ENCODE measurements around the gene PRF1.

PRF1 gene

DNA sequence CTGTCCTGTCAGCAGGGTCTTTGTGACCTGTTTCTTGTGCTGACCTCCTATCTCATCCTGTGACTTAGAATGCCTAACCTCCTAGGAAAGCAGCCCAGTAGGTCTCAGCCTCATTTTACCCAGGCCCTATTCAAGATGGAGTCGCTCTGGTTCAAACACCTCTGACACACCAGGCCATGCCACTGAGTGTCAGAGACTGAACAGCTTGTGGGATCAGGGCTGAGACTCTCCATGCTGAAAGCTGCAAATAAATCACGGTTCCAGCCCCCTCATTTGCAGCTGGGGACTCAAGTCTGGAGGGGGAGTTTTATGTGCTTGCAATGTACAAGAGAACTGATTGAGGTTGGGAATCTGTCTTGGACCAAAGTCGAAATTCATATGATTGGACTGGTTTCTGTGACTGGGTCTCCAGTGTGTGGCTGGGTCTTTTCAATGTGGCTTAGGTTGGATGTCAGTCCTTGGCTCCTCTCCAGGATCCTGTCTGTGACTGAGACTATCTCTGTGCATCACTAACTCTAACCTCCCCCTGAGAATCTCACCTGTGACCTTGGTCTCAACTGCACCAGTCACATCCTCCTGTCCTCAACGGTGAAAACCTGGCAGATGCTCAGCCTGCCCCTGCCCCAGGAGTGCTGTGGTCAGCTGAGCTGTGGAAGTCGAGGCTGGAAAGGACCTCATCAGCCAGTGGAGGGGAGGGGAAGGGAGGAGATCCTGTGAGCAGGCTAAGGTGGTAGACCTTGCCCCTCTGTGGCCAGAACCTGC, 11.7 kb downstream of the PRF1 start:
- no peak overlapping the region for H3K4me3 ChIP-seq (ENCODE audit: low read depth, low read length)
- DNase-seq (ENCODE audit: low read depth) = no peak
- no peak for TF ChIP-seq CTCF (IDR thresholded peaks at IDR 0.05; ENCODE audit: low read depth, low read length, missing control alignments)

DNA sequence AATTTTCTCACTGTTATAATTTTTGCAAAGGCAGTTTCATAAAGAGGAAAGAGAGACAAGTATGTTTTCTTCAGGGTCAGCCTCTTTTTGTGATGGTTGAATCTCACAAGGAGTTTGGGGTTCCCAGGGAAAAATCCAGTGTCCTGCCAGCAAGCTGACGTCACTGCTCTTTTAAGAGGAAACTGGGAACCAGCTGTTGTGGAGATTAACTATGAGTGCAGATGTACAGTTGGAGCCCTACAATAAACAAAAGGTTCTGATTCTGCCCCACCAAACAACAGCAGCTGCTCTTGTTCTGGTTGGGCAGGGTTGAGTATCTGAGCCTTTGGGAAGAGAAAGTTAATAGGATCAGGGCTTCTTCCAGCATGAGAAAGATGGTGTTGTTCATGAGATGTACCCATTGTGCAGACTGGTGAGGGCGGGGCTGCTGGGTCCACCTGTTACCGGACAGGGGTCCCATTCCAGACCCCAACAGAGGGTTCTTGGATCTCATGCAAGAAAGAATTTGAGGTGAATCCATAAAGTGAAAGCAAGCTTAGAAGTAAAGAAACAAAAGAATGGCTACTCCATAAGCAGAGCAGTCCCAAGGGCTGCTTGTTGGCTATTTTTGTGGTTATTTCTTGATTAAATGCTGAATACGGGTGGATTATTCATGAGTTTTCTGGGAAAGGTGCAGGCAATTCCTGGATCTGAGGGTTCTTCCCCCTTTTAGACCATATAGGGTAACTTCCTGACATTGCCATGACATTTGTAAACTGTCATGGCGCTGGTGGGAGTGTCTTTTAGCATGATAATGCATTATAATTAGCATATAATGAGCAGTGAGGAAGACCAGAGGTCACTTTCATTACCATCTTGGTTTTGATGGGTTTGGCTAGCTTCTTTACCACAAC, 12.5 kb downstream of the PRF1 start:
- TF ChIP-seq CTCF (IDR thresholded peaks at IDR 0.05; ENCODE audit: low read depth, low read length, missing control alignments) = no peak
- no peak for DNase-seq (ENCODE audit: low read depth)
- H3K4me3 ChIP-seq (ENCODE audit: low read depth, low read length) = no peak overlapping the region

- H3K4me3 ChIP-seq (ENCODE audit: low read depth, low read length) = no peak overlapping the region
- no peak for DNase-seq (ENCODE audit: low read depth)
- no peak for TF ChIP-seq CTCF (IDR thresholded peaks at IDR 0.05; ENCODE audit: low read depth, low read length, missing control alignments)
Measured at GRCh38 chr10:70588859-70589570, 13.5 kb downstream of the PRF1 start.

DNA sequence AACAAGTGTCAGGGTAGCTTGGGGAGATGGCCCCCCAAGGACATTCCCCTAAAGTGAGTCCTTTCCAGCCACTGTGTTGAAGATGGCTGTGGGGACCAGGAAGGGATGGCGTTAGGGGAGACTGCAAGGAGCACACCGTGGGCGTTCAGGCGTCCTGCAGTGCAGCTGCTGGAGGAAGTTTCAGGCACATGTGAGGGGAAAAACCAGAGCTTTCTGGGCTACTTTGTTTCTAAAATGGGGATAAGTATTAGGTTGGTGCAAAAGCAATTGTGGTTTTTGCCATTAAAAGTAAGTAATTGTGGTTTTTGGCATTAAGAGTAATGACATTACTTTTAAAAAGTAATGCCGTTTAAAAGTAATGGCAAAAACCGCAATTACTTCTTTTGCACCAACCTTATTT, 14.3 kb downstream of the PRF1 start:
- no peak for TF ChIP-seq CTCF (IDR thresholded peaks at IDR 0.05; ENCODE audit: low read depth, low read length, missing control alignments)
- DNase-seq (ENCODE audit: low read depth) = no peak
- H3K4me3 ChIP-seq (ENCODE audit: low read depth, low read length) = no peak overlapping the region

GRCh38 chr10:70587045-70587658, 15.4 kb downstream of the PRF1 start:
- no peak for TF ChIP-seq CTCF (IDR thresholded peaks at IDR 0.05; ENCODE audit: low read depth, low read length, missing control alignments)
- no peak for DNase-seq (ENCODE audit: low read depth)
- H3K4me3 ChIP-seq (ENCODE audit: low read depth, low read length) = no peak overlapping the region

GRCh38 chr10:70586348-70586930, 16.1 kb downstream of the PRF1 start:
- no peak overlapping the region for H3K4me3 ChIP-seq (ENCODE audit: low read depth, low read length)
- no peak for TF ChIP-seq CTCF (IDR thresholded peaks at IDR 0.05; ENCODE audit: low read depth, low read length, missing control alignments)

More at GRCh38 chr10:70586348-70586930, 16.1 kb downstream of the PRF1 start:
- no peak for DNase-seq (ENCODE audit: low read depth)

Data from GM12864 (cell line).